NCI-H1092 (cell line): Measurements from ENCODE around the gene PRKCE.

ENCODE experiments used
- DNase-seq: peaks from one replicate; lab custom pipeline; 2025; lab: John Stamatoyannopoulos, UW

The PRKCE gene

GRCh38 chr2:45993476-45993991, 342.1 kb downstream of the PRKCE start:
- DNase-seq = no peak

DNA sequence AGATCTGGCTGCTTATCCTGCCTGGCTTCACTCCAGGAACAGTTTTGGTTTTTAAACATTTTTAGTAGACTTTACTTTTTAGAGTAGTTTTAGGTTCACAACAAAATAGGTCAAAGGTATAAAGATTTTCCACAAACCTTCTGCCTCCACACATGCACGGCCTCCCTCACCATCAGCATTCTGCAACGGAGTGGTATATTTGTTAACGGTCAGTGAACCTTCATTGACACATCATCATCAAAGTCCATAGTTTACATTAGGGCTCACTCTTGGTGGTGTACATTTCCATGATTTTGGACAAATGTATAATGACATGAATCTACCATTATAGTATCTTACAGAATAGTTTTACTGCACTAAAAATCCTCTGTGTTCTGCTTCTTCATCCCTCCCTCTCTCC, 342.6 kb downstream of the PRKCE start:
- DNase-seq = no peak

DNA sequence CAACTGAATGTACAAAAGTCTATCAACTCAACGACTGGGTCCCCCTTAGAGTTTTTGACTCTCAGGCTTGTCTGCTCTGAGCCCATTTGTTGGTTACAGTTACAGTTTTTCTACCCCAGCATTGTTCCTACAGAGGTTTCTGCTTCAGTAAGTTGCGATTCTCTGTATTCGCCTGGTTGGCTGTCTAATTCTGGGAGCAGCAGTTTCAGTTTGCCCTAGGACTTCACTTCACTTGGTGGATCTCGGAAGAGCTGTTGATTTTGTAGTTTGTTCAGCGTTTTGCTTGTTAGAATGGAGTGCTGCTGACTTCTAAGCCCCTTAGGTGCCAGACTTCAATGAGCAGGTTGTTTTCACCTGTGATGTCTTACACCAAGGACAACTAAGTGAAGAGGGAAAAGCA, 349.2 kb downstream of the PRKCE start:
- DNase-seq = no peak

DNA sequence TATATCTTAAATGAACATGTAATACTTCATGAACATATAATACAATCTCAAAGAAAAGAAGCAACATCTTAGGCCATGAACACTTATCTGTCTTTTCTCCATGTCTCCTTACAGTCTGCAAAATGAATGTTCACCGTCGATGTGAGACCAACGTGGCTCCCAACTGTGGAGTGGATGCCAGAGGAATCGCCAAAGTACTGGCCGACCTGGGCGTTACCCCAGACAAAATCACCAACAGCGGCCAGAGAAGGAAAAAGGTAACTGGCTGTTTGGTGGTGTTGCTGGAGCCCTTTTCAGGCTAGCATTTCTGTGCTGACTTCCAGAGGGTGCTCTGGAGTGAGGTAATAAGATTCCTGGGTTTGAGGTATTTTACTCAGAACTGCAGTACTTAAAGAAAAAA, 349.8 kb downstream of the PRKCE start:
- no peak for DNase-seq

DNA sequence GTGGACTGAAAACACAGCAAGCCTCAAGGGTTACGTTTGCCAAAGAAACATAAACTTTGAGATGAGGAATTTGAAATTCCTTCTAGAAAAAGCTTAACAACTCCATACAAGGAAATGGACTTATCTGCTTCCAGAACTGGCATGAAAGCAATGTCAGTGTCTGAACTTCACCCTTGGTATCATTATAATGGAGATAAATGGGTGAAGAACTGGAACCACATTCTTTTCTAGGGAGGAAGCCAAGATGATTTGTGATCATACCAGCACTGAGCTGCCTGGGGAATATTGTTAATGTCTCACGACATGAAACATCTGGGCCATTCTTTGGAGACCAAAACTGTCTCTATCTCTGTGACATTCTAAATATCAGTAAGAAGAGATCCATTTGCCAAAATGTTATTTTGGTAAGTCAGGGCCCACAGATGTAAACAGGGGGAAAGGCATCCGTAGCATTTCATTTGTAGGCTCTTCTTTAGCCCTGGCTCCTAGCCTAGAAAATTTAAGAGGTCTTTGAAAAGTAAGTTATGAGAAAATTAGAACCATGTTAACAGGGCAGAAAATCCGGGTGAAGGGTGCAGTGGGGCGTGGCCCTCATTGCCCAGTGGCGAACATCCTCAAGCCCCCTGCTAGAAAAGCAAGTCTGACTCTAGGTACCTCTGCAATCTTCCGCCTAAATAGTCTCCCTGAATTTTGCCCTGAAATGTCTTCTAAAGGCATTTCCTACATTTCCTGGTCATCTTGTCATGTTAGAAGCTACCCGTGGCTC, 350.4 kb downstream of the PRKCE start:
- no peak for DNase-seq

GRCh38 chr2:46002507-46002883, 351.0 kb downstream of the PRKCE start:
- DNase-seq = no peak

- DNase-seq = no peak
Measured at GRCh38 chr2:46002947-46003346, 351.5 kb downstream of the PRKCE start.

DNA sequence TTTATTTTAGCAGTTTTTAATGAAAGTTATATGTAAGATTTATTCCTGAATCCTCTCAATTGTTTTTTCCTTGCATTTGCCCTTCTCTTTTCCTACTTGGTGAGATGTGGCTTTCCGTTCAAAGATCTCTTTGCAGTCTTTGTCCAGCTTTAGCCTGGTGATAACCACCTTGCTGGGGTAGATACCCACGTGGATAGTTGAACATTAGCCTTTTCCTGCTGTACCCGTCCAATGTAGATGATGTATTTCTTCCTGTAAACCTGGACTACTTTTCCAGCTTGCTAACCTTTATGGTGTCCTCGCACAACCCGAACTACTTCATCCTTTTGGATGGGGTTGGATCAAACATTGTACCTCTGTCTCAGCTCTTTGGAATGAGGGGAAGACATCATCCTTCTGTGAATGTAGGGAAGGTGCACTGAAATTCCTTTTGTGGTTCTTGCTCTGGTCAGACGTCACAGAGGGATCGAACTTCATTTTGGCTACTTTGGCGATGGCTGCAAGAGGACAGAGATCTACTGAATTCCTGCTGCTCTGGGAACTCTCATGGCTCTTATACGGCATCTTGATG, 352.5 kb downstream of the PRKCE start:
- no peak for DNase-seq

GRCh38 chr2:46006473-46007025, 355.1 kb downstream of the PRKCE start:
- DNase-seq = no peak

DNA sequence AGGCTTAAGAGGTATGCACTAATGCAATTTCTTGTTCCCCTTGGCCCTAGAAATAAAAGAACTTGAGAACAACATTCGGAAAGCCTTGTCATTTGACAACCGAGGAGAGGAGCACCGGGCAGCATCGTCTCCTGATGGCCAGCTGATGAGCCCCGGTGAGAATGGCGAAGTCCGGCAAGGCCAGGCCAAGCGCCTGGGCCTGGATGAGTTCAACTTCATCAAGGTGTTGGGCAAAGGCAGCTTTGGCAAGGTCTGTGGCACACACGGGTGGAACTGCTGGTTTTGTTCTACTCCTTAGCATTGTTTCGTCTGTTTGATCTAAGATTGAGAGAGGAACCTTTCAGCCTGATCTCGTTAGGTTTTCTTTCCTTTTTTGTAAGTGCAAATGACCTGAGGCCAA, 355.9 kb downstream of the PRKCE start:
- DNase-seq = no peak

- no peak for DNase-seq
Measured at GRCh38 chr2:46008091-46008870, 356.8 kb downstream of the PRKCE start.

DNA sequence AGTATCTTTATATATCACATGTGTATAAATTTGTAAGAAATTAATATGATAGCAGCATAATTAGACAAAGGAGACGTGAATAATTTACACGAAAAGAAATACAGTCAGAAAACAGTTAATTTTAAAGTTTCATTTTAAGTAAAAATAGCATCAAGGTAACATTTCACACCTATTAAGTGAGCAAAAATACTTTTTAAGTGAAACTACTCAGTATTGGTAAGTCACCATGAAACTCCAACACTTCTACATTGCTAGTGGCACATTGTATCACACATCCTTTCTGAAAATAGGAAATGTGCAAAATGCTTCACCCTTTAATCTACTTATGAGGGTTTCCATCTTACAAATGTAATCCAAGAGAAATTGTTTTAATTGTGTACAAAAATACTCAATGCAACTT, 357.8 kb downstream of the PRKCE start:
- DNase-seq = no peak

DNA sequence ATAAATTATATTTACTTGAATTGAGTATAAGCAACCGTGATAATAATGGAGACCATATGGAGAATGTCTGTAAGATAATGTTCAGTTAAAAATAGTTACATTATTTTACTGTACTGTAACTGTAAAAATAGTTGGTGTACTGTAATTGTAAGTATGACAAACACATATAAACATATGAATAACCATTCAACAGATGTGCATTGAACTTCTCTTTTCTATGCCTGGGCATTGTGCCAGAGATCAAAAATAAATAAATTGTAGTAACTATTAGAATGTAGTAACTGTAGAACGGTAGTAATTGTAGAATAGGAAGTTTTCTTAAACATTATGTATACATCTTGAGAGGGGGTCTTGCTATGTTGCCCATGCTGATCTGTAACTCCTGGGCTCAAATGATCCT, 358.3 kb downstream of the PRKCE start:
- no peak for DNase-seq

DNA sequence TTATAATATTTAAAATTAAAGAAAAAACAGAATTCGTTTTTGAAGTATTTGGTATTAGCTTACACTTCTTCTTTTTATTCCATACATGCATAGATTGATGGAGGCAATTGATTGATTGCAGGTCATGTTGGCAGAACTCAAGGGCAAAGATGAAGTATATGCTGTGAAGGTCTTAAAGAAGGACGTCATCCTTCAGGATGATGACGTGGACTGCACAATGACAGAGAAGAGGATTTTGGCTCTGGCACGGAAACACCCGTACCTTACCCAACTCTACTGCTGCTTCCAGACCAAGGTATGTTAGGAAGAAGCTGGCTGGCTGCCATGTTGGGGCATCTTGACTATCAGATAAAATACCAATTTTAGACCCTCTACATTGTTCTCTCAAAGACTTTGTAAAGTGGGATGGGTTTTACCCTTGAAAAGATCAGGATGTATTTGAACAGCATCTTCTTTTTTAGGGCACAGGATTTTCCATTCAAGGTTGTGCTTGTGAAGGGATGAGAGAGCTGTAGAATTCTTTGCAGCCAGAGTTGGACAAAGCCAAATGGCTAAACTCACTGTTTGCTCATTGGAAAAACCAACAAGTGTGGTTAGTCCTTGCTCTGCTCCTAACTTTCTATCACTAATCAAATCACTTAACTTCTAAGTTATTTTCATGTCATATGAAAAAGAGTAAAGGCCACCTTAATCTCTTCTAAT, 358.9 kb downstream of the PRKCE start:
- no peak for DNase-seq

- no peak for DNase-seq
Measured at GRCh38 chr2:46010925-46011490, 359.5 kb downstream of the PRKCE start.

DNA sequence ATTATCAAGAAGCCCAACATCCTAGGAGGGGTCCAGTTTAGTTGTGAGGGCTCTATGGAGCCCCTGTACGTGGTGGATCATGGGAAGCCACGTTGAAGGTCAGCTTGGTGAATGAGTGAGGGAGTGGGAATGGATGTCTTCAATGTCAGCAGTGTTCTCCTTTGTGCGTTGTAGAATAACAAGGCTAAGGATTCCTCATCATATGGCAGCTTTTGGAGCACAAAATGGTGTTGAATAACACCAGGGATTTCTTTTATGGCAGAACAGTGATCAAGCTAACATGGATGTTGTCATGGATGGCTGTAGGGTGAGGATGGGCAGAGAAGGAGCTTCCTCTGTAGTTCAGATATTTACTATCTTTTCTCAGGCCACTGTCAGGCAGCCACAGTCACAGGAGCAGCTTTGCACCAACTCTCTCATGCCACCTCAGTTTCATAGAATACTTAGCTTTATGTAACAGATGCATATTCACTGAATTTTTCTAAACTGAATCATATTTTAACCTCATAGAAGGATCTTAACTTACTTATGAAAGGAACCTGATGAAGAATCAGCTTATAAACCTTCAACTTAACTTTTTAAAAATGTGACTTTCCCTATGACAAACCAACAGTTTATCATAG, 361.3 kb downstream of the PRKCE start:
- DNase-seq = no peak

DNA sequence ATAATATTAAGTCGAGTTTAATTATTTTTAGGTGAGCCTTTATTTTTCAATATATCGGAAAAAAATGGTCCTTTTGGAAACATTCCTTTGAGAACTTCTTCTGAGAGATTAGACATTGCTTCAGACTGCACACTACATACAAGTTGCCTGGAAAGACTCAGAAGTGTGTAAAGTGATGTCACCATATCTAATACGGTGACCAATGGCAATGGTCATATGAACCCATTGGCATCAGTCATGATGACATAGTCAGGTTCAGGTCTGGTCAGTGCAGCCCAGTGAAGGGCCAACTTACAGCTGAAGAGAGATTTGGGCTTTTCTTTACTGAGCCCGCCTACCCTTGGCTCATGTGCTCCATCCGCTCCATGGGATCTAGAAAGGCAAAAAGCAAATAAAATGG, 362.3 kb downstream of the PRKCE start:
- DNase-seq = no peak

DNA sequence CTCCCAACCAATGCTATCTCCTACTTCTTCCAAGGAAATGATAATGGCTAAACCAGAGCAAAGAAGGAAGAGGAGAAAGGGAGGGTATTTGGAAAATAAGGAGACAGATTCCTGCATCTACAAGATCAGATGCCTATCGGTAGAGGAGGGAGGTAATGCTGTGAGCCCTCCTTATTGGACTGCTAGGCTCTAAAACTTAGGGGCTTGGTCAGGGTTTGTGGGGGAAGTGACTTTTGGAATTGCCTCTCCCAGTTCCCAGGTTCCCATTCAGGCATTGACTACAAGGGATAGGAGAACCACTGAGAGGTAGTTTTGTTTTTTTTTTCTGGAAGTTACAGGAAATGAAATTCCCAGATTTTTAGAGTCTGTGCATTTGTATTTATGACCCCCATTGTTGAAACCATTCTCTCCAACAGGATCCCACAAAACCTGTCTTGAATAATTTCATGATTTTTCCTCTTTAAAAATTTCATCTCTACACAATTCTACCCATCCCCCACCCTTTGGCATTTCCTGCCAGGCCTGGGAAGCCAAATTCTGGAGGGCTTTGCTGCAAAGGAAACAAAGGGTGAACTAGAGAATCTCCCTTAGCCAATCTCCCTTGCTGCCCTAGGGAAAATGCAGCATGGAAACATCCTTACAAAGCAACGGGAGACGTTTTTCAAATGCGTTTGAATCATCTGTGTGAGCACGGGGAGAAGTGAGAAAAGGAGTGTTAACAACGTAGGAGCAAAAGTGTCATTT, 363.6 kb downstream of the PRKCE start:
- DNase-seq = no peak

DNA sequence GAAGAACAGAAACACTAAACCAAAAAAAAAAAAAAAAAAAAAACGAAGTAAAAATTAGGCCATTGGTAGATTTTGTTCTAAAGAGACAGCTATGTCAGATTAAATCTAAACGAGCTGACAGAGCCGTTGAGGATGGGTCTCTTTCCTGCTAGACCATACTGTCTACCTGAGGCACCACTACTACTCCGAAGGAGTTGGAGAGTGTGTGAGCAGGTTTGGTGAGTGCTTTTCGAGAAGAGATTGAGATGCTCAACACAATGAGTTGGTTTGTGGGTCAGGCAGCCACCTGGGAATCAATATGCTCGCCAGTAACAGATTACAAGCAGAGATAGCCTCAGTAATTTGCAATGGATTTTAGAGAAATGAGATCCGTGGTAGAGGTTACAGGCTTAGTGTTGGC, 364.2 kb downstream of the PRKCE start:
- DNase-seq = no peak

DNA sequence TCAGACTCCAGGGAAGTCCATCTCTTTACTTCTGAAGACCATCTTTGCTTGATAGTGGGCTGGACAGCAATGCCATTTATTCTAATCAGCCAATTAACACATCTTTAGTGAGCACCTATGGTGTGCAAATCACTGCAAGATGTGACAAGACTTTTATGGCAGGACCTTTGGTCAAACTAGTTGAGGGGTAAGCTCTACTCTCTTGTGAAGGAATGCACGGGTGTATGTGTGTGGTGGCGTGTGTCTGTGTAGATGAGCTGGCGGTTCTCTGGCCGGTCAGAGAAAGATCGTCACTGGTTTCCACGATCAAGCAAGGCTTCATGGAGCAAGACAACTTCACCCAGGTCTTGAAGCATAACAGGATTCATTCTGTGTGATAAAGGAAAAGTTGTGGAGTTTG, 364.6 kb downstream of the PRKCE start:
- DNase-seq = no peak
